H1 (cell line): ENCODE measurements around the gene NMT2. TPM values are rescaled to one million over a fixed set of nuclear protein-coding genes. Genes with fewer than 3 reads are reported as not detected.

ENCODE experiments used
- ASH2L ChIP-seq: fragments of 200-600, 300-600 bp; sonication (generic); IDR thresholded peaks from one replicate; pipeline ENCODE4 v1.7.1; 2017; ENCODE audit warnings: low read length
- CHD7 ChIP-seq: fragments of 300-600 bp; sonication (generic); IDR thresholded peaks from 2 replicates; pipeline ENCODE4 v1.7.1; 2012; ENCODE audit warnings: low read length, moderate library complexity, mild to moderate bottlenecking, inconsistent platforms; ENCODE audit not compliant: insufficient replicate concordance
- JUN ChIP-seq: IDR thresholded peaks from 2 replicates; pipeline ENCODE4 v1.6.1; 2011; ENCODE audit warnings: low read depth, mild to moderate bottlenecking, improper control_type of control experiment, low read length
- KDM4A ChIP-seq: IDR thresholded peaks from one replicate; pipeline ENCODE4 v1.7.1; 2012; ENCODE audit warnings: low read depth, mild to moderate bottlenecking, moderate library complexity, low read length, inconsistent platforms; ENCODE audit not compliant: severe bottlenecking
- RAD21 ChIP-seq, 2 experiments: IDR thresholded peaks in 1 of 2; conservative IDR thresholded peaks in 1 of 2; 2 replicates each; pipeline ENCODE4 v1.6.1; 2011; ENCODE audit warnings: low read depth in 2 of 2, low read length in 2 of 2, improper control_type of control experiment in 1 of 2, inconsistent platforms in 1 of 2, mild to moderate bottlenecking in 1 of 2, moderate library complexity in 1 of 2
- SAP30 ChIP-seq: fragments of 300-600 bp; sonication (generic); IDR thresholded peaks from 2 replicates; pipeline ENCODE4 v1.7.1; 2012; ENCODE audit warnings: low read length, moderate library complexity, mild to moderate bottlenecking, inconsistent platforms; ENCODE audit not compliant: insufficient read depth, insufficient replicate concordance
- YY1 ChIP-seq: IDR thresholded peaks from 2 replicates; pipeline ENCODE4 v1.6.1; 2011; ENCODE audit warnings: low read depth, mild to moderate bottlenecking, low read length
- polyA plus RNA-seq, 7 experiments: library from polyadenylated mRNA; depleted of rRNA in 3 of 7; stranded (reverse) in 5 of 7; unstranded in 2 of 7; fragments of >200 nt in 5 of 7; fragments of 200-250 nt in 2 of 7; gene quantifications; 1 replicate in 5 of 7; 2 replicates in 1 of 7; 4 replicates in 1 of 7; pipeline versions ENCODE4 v1.2.1 to v1.2.3, GENCODE V29; 2011 to 2013; ENCODE audit warnings: missing spikeins in 2 of 7, mixed read lengths in 2 of 7
- total RNA-seq: library from RNA; stranded (reverse); fragmentation: NEBNext Ultra II Directional; extraction: Animal tissue kit (Norgen Biotek cat#: 25700); gene quantifications from 2 replicates; pipeline ENCODE4 v1.2.1, GENCODE V29; 2021
- TF ChIP-seq, protein P1 (sequence below): IDR thresholded peaks from 2 replicates; pipeline ENCODE4 v1.6.1; 2011; ENCODE audit warnings: low read length, improper control_type of control experiment
- TF ChIP-seq, protein P2 (sequence below): IDR thresholded peaks from 2 replicates; pipeline ENCODE4 v1.6.1; 2011; ENCODE audit warnings: low read depth, mild to moderate bottlenecking, low read length; ENCODE audit not compliant: insufficient read depth

Gene NMT2
- total and polyA plus RNA-seq, 2 of the 8 experiments (the other 6 are each of a cell fraction or from before 2014, with no cell fraction given), result 4.4 to 15.4 TPM

DNA sequence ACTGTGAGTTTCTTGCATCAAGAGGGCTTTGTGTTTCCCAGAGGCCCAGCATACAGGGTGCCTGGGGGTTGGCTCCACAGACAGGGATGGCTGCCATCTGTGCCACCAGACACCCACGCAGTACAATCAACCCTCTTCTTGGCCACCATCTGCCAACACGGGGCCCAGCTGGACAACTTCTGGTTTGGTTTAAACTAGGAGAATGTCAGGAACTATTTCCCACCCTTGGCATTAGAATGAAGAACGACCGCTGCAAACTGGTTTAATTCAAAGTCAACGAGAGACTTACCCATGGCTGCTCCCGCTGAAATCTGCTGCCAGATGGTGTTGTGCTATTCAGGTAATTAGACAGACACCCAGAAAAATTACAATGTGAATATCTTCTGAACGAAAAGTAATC is 27.8 kb downstream of the NMT2 start (continued):
- TF ChIP-seq CHD7, result no peak
- no peak for TF ChIP-seq JUN
- TF ChIP-seq, protein P1, sequence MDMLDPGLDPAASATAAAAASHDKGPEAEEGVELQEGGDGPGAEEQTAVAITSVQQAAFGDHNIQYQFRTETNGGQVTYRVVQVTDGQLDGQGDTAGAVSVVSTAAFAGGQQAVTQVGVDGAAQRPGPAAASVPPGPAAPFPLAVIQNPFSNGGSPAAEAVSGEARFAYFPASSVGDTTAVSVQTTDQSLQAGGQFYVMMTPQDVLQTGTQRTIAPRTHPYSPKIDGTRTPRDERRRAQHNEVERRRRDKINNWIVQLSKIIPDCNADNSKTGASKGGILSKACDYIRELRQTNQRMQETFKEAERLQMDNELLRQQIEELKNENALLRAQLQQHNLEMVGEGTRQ, result no peak
- no peak for TF ChIP-seq RAD21 (IDR thresholded peaks at IDR 0.05 in 1 of 2, conservative IDR thresholded peaks at IDR 0.05 in 1 of 2; ENCODE audit: low read depth in 2 of 2, low read length in 2 of 2)
- TF ChIP-seq YY1, result no peak
- TF ChIP-seq ASH2L, result no peak
- TF ChIP-seq SAP30, result no peak
- TF ChIP-seq KDM4A, result no peak
- TF ChIP-seq, protein P2, sequence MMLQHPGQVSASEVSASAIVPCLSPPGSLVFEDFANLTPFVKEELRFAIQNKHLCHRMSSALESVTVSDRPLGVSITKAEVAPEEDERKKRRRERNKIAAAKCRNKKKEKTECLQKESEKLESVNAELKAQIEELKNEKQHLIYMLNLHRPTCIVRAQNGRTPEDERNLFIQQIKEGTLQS, result no peak
